HG02885 (cell line): Measurements from ENCODE around the gene ETV3L.

Experiments used
- ATAC-seq: cut with Tn5 transposase; IDR thresholded peaks from one replicate; pipeline ENCODE4 v1.9.1; 2021; ENCODE audit warnings: mild to moderate bottlenecking; ENCODE audit not compliant: unreplicated experiment, poor library complexity

The ETV3L gene

GRCh38 chr1:157099633-157100009, at the start of gene ETV3L:
ETV3L (minus strand) TSS chr1:157099808; CDS start chr1:157099523, 285 bp downstream.
- no peak for ATAC-seq

DNA sequence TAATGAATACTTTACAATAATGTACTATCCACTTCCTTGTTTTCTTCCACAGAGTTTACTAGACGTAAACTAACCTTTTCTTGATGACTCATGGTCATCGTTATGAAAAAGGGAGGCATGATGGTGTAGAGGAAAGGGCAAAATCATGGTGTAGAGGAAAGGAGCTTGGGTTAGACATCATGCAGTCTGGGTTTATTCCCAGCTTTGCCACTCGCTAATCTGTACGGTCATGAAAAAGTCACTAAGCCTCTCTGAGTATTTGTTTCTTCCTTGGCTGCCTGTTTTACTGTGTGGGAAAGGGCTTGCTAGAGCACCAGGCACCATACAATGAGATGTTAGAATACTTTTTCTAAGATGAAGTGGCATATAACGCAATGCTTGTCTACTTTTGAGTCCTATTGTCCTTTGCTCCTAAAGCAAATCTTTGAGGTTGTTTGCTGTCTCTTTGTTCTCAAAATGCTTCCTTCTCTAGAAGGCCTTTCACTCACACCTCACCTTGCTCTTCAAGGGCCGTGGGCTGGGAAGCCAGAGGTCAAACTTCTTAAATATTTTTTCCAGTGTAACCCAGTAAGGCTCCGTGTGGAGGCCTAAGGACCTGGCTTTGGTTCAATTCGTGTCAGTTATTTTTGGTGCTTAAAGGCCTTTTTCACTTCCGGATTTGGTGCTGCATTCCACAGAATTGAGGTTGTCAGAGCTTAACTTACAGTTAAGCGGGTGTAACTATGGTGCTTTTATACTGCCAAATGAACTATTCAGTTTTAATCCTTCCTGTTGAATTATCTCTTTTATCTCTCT, 48.5 kb upstream of the ETV3L start:
- ATAC-seq: no peak

DNA sequence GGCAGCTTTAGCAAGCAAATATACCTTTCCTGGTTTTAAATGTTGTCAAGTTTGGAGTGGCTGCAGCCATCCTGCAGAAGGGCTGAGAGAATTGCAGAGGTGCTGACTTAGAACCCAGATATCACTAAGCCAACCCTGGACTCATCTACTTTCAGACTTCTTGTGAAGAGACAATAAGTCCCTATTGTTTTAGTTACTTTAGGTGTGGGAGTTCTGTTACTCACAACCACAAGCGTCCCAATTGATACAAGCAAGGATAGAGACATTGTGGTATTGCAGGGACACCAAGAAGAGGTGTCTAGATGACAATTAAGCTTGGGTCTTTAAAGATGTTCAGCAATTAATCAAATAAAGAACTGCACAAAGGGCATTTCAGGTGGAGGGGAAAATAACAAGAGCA, 47.4 kb upstream of the ETV3L start:
- ATAC-seq: no peak

DNA sequence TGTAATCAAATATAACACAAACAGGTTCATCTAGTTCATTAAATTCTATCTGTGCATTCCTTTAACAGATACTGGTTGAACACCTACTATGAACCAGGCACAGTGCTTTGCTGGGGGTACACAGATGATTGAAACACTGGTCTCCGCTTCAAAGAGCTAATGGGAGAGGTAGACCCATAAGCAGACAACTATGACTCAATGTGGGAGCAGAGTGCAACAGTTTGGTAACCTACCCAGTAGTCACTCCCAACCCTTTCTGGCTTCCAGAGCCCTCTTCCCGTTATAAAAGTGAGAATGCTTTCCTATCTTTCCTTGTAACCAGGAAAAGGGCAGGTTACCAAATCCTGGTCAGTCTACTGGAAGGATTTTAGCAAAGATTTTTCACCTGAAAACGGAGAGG, 46.6 kb upstream of the ETV3L start:
- no peak for ATAC-seq

DNA sequence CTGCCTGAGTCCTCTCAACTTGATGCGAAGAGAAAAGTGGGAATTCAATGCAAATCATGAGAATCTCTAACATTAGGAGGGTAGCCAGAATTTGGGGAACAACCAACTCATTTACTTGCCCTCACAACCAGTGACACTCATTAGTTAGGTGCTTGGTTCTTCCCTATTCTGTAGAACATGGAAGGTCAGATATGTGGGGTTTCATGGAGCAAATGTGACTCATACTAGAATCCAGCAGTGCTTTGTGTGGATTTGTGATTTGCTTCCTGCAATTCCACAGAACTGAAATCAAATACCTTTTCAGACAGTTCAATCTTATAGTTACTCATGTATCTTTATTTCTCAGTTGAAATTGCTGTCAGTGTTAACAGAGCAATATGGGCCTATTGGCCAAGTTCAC, 45.5 kb upstream of the ETV3L start:
- no peak for ATAC-seq

- no peak for ATAC-seq
Observed at GRCh38 chr1:157144509-157144908, 44.9 kb upstream of the ETV3L start.

DNA sequence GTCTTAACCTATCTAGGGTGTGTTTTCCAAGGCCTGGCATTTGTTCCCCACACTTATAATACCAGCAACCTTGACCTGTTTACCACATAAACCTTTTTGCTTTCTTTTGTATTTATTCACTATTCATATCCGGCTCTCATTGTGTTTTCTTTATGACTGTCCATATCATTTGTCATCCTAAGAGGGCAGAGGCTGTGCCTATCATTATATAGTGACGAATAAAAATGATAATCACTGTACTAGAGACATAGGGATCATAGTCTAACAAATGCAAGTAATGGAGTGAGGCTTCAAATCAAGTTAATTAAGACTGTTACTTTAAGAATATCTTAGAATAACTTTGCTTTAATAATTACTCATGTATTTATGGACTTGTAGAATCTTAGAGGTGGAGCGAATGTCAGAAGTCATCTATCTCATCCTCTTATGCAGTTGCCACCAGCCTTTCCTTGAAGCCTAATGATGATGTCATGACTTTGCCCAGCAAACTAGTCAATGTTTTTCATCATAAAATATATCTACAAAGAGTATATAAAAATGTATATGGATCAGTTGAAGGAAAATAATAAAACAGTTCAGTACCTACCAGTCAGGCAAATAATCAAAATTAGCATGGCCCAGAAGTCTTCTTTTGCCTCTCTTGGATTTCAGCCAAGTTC, 43.3 kb upstream of the ETV3L start:
- ATAC-seq: no peak

GRCh38 chr1:157142201-157142600, 42.6 kb upstream of the ETV3L start:
- no peak for ATAC-seq

DNA sequence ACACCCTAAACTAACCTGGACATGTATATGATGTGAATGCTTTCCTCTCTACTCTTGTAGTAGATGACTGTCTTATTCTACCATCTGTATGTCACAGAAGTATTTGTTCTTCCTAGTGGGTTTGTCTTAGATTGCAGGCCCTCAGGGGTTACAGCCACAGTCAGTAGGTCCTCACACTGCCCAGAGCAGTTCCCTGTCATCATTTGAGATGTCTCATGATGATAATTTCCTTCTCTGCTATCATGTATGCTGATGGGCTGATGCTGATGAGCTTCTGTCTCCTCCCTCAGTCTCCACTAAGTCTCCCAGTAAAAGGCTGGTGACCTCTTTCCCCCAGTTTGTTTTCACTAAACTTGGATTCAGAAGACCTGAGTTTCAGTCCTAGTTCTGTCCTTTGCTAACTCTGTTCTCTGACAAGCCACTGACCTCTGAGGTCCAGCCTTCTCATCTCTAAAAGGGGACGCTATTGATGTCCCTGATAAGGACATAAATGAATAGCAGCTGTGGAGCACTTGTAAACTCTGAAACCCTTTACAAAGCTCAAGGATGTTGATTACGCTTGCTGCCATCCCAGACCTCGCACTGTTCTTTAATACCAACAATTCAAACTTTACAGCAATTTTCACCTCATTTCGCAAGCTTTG, 41.7 kb upstream of the ETV3L start:
- ATAC-seq: no peak

- no peak for ATAC-seq
Observed at GRCh38 chr1:157140063-157140588, 40.5 kb upstream of the ETV3L start.

GRCh38 chr1:157139052-157139715, 39.6 kb upstream of the ETV3L start:
- ATAC-seq: no peak

DNA sequence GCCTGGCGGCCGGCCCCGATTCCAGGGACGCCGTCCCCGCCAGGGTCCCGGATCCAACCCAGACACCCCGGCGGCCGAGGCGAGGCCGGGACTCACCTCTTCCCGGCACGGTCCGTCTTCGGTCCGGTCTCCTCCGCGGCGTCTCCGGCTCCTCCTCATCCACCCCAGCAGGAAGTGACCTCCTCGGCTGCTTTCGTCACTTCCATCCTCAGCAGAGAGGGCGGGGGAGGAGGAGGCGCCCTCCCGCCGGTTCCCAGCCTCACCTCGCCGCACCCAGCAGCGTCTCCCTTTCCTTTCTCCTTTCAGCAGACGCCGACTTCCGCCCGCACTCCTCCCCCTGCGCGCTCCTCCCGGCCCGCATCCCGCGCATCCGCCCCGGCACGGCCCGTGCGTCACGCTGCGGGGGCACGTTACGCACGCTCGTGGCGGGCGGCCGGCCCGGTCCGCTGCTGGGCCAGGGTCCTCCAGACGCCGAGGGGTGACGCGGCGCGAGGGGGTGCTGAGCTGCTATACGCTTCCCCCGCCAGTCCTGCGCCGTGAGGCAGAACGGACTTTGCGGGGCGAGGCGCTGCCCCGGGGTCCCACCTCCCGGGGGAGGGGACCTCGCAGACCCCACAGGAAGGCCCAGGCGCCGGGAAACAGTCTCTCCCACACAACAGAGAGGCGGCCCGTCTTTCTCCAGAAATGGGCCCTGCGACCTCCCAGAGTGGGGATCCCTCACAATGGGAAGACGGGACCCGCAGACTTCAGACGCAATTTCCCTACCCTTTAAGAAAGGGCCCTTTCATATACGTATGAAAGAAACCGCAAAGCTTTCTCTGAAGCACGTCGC, 38.8 kb upstream of the ETV3L start, which contains the start of gene ETV3:
TSS of gene ETV3 (minus strand) at position 176 of the 832 bp plus-strand sequence. CDS start 2,043 bp downstream, outside the sequence.
- peak; percentile 87 for ATAC-seq

DNA sequence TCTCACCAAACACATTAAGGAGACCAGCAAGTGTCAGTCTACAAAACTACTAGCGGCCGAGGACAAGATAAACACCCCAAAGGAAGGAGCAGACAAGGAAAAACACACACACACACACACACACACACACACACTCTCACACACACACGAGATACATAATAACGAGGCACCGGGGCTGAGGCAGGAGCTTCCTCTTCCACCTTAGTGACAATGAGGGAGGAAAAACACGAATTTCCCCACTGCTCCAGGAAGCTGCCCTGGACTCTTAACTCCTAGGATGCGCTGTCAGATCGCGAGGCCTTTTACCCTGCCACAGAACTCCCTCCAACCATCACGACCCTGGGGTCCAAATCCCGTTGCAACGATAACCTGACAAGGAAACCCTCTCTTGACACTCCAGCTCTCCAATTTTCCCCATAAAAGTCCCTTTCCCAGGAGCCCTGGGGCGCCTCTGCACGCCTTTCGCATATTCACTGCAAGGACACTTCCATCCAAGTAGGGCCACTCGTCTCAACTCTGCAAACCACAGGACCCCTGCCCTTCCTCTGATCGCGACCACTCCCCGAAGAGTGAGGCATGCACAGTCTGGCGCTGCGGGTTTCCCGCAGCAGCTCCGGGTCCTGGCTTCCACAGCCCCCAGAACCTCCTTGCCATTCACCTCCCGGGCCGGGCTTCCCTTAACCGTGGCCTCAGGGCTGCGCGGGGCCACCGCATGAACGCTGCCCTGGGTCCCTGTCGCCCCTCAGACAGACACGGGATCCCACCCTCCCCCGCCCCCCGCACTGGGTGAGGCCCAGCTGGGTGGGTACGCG, 38.0 kb upstream of the ETV3L start:
- peak; percentile 2 for ATAC-seq

DNA sequence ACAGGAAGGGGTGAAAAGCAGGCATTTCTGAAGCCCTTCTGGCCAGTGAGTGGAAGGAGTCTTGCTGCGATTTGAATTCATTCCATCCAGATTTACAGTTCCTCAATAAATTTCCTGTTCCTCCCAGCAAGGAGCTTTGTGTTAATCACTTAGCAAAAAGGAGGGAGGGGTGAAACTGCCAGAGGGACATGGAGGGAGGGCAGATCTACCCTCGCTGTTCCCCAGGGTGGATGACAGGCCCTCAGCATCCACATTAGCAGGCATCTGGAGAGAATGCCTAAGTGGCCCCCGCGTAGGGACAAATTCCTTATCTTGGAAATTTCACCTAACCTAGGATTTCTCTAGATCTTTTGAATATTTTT, 37.4 kb upstream of the ETV3L start:
- ATAC-seq: no peak

DNA sequence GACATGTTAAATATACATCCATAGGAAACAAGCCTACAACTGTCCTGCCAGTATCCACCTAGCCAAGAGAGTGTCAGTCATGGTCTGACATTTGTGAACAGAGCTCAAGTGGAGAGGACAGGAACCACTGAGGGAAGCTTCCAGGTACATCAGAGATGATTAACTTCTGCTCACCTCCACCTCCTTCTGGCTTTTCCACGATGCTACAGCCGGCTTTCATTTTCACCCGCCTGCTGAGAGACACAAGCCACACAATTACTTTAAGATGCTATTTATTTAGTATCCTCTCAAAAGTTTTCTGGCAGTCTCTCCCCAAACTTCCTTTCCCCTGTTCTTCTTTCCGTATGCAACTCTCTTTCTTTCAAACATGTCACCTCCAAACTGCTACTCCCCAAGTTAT, 36.5 kb upstream of the ETV3L start:
- ATAC-seq: no peak

DNA sequence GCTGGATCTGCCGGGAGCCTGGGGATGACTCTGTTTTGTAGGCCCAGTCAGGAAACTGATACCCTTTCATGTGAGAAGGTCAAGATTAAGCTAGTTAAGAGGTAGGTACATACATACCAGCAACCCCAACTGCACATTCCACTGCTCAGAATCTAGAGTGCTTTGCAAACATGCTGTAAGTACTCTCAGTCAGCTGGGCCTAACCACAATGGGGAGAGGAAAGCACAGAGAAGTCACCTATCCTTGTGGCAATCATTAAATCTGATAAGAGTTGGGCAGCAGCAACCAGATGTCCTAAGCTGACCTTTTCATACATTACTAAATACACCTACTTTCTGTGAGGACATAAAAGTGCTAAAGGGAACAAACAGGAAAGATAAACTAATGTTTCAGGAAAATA, 36.0 kb upstream of the ETV3L start:
- ATAC-seq: no peak

- ATAC-seq: no peak
Observed at GRCh38 chr1:157135070-157135469, 35.5 kb upstream of the ETV3L start.

DNA sequence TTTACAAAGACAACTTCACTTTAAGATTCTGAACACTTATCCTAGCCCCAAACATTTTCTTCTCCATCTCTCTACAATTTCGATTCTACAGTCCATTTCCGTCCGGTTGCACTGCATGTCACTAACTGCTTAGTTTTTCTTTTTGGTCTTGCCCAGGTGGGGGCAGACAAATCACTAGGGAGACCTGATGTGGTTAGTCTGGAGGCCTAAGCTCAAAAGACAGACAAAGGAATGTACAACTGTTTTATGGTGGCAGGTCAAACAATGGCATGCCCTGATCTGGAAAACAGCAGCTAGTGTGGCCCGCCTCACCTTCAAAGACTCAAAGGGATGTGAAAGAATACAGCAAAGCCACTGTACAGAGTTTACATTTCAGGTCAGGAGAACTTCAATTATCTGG, 34.8 kb upstream of the ETV3L start:
- ATAC-seq: no peak

GRCh38 chr1:157133426-157133825, 33.8 kb upstream of the ETV3L start:
- no peak for ATAC-seq
